Fibroblast of mammary gland (primary cell): ENCODE results near the gene COG5.

Experiments
- DNase-seq: peaks from one replicate; pipeline ENCODE4 v3.0.0-alpha.2; 2010; ENCODE audit warnings: low read depth
- H3K4me3 ChIP-seq: 2 replicates; pipeline ENCODE4 v1.5.1; 2011; ENCODE audit warnings: low read depth, mild to moderate bottlenecking, low read length, moderate library complexity; ENCODE audit not compliant: control insufficient read depth
- CTCF ChIP-seq: conservative IDR thresholded peaks from 2 replicates; pipeline ENCODE4 v1.5.1; 2011; ENCODE audit warnings: low read depth, low read length, inconsistent platforms; ENCODE audit not compliant: control insufficient read depth, insufficient read depth

COG5 gene

GRCh38 chr7:107502154-107502553 lies 61.6 kb downstream of the COG5 start:
- DNase-seq: no peak
- no peak for TF ChIP-seq CTCF
- no peak overlapping the region for H3K4me3 ChIP-seq

- DNase-seq: peak; percentile 63
- H3K4me3 ChIP-seq: no peak overlapping the region
- TF ChIP-seq CTCF: peak; percentile 45
Observed at GRCh38 chr7:107501593-107501992, 62.1 kb downstream of the COG5 start.

- no peak overlapping the region for H3K4me3 ChIP-seq
- no peak for TF ChIP-seq CTCF
- peak; percentile 59 for DNase-seq
Observed at GRCh38 chr7:107499731-107500130, 64.0 kb downstream of the COG5 start.

GRCh38 chr7:107495516-107495915 lies 68.2 kb downstream of the COG5 start:
- H3K4me3 ChIP-seq: no peak overlapping the region
- TF ChIP-seq CTCF: no peak
- DNase-seq: no peak

GRCh38 chr7:107494884-107495283 lies 68.8 kb downstream of the COG5 start:
- no peak overlapping the region for H3K4me3 ChIP-seq
- DNase-seq: no peak
- no peak for TF ChIP-seq CTCF

- no peak for TF ChIP-seq CTCF
- H3K4me3 ChIP-seq: no peak overlapping the region
- no peak for DNase-seq
Observed at GRCh38 chr7:107494315-107494751, 69.4 kb downstream of the COG5 start.

GRCh38 chr7:107492875-107493274 lies 70.8 kb downstream of the COG5 start:
- no peak overlapping the region for H3K4me3 ChIP-seq
- no peak for TF ChIP-seq CTCF
- no peak for DNase-seq
